IMR-90 (cell line): ENCODE measurements around the gene GPHB5. TPM values are rescaled to one million over a fixed set of nuclear protein-coding genes. Genes with fewer than 3 reads are reported as not detected.

Source experiments
- ATAC-seq: fragments of 200-7000 bp; cut with Tn5 transposase; 2 replicates; pipeline ENCODE4 v1.9.1; 2020; ENCODE audit warnings: low read depth, mild to moderate bottlenecking, moderate library complexity
- BruUV-seq: library from RNA; stranded (reverse); fragments of 400-500 nt; replicated peaks from 2 replicates; lab custom pipeline; 2021; lab: Mats Ljungman, UMichigan
- CTCF ChIA-PET: fragments of 300-600 bp; formaldehyde crosslinking; extraction: SDS; loops from one replicate; lab custom pipeline; 2021; ENCODE audit warnings: antibody characterized with exemption; lab: Yijun Ruan, JAX
- POLR2A ChIA-PET: fragments of 300-600 bp; sonication (Branson Sonifier 250); formaldehyde crosslinking; loops from one replicate; lab custom pipeline; 2022; ENCODE audit warnings: antibody characterized with exemption; ENCODE audit not compliant: unreplicated experiment; lab: Charles Lee
- DNase-seq: peaks from one replicate; pipeline ENCODE4 v3.0.0; 2013
- H2AFZ ChIP-seq: replicated peaks from 2 replicates; pipeline ENCODE3; 2013; ENCODE audit warnings: low read length, mild to moderate bottlenecking; ENCODE audit not compliant: poor library complexity
- H2AK5ac ChIP-seq: 2 replicates; pipeline ENCODE4 v1.6.1; 2013; ENCODE audit warnings: low read depth, low read length, inconsistent platforms
- H2AK9ac ChIP-seq: replicated peaks from 2 replicates; pipeline ENCODE3; 2013; ENCODE audit warnings: mild to moderate bottlenecking, low read depth, low read length, moderate library complexity; ENCODE audit not compliant: poor library complexity
- H2BK120ac ChIP-seq: 2 replicates; pipeline ENCODE4 v1.6.1; 2013; ENCODE audit warnings: low read depth, low read length, inconsistent platforms
- H2BK15ac ChIP-seq: 3 replicates; pipeline ENCODE4 v1.6.1; 2013; ENCODE audit warnings: low read depth, low read length, inconsistent platforms
- H2BK20ac ChIP-seq: 2 replicates; pipeline ENCODE4 v1.6.1; 2013; ENCODE audit warnings: low read depth, mild to moderate bottlenecking, inconsistent platforms, low read length, moderate library complexity
- H2BK5ac ChIP-seq: 2 replicates; pipeline ENCODE4 v1.6.1; 2013; ENCODE audit warnings: mild to moderate bottlenecking, low read depth, low read length, inconsistent platforms; ENCODE audit not compliant: poor library complexity, severe bottlenecking
- H3K14ac ChIP-seq: replicated peaks from 2 replicates; pipeline ENCODE4 v1.6.1; 2013; ENCODE audit warnings: low read depth, low read length, inconsistent platforms
- H3K18ac ChIP-seq: 2 replicates; pipeline ENCODE4 v1.6.1; 2013; ENCODE audit warnings: low read depth, low read length, control low read depth
- H3K23ac ChIP-seq: 2 replicates; pipeline ENCODE4 v1.6.1; 2013; ENCODE audit warnings: low read depth, low read length, inconsistent platforms
- H3K27ac ChIP-seq: 2 replicates; pipeline ENCODE4 v1.5.1; 2013; ENCODE audit warnings: mild to moderate bottlenecking, control low read depth, low read length; ENCODE audit not compliant: insufficient read depth
- H3K27me3 ChIP-seq: 2 replicates; pipeline ENCODE4 v1.6.1; 2013; ENCODE audit warnings: low read length; ENCODE audit not compliant: control insufficient read depth, insufficient read depth
- H3K36me3 ChIP-seq: 2 replicates; pipeline ENCODE4 v1.6.1; 2013; ENCODE audit warnings: low read length, mixed read lengths; ENCODE audit not compliant: control insufficient read depth, insufficient read depth
- H3K4ac ChIP-seq: 2 replicates; pipeline ENCODE4 v1.6.1; 2013; ENCODE audit warnings: low read depth, low read length, inconsistent platforms
- H3K4me1 ChIP-seq: 2 replicates; pipeline ENCODE4 v1.6.1; 2013; ENCODE audit warnings: low read length, mixed read lengths; ENCODE audit not compliant: control insufficient read depth, insufficient read depth
- H3K4me2 ChIP-seq: 2 replicates; pipeline ENCODE4 v1.6.1; 2013; ENCODE audit warnings: low read depth, mild to moderate bottlenecking, control low read depth, low read length, moderate library complexity
- H3K4me3 ChIP-seq: 2 replicates; pipeline ENCODE4 v1.5.1; 2013; ENCODE audit warnings: low read depth, mild to moderate bottlenecking, control low read depth, low read length, moderate library complexity; ENCODE audit not compliant: insufficient read depth
- H3K56ac ChIP-seq: 2 replicates; pipeline ENCODE4 v1.6.1; 2013; ENCODE audit warnings: low read length, inconsistent platforms; ENCODE audit not compliant: insufficient read depth; ENCODE audit errors: extremely low read depth
- H3K79me1 ChIP-seq, 2 experiments: 2 replicates each; pipeline ENCODE4 v1.6.1; 2013; ENCODE audit warnings: low read length in 2 of 2, inconsistent platforms in 1 of 2, low read depth in 1 of 2
- H3K9ac ChIP-seq: 2 replicates; pipeline ENCODE4 v1.6.1; 2013; ENCODE audit warnings: low read depth, low read length, control low read depth
- H3K9me1 ChIP-seq: 2 replicates; pipeline ENCODE4 v1.6.1; 2013; ENCODE audit warnings: low read length, inconsistent platforms; ENCODE audit not compliant: insufficient read depth
- H3K9me3 ChIP-seq: 2 replicates; pipeline ENCODE4 v1.6.1; 2013; ENCODE audit warnings: low read length; ENCODE audit not compliant: control insufficient read depth, insufficient read depth
- H4K20me1 ChIP-seq: 2 replicates; pipeline ENCODE4 v1.6.1; 2013; ENCODE audit warnings: low read length, inconsistent platforms; ENCODE audit not compliant: insufficient read depth
- H4K5ac ChIP-seq: 2 replicates; pipeline ENCODE4 v1.6.1; 2013; ENCODE audit warnings: mild to moderate bottlenecking, low read depth, low read length, control low read depth
- H4K8ac ChIP-seq, 2 experiments: 2 replicates each; pipeline ENCODE4 v1.6.1; 2013; ENCODE audit warnings: low read depth in 2 of 2, low read length in 2 of 2, control low read depth in 1 of 2, inconsistent platforms in 1 of 2
- H4K91ac ChIP-seq: 2 replicates; pipeline ENCODE4 v1.6.1; 2013; ENCODE audit warnings: low read depth, low read length, inconsistent platforms; ENCODE audit not compliant: insufficient read depth
- BHLHE40 ChIP-seq: fragments of 150-350 bp; IDR thresholded peaks from 2 replicates; pipeline ENCODE4 v1.6.1; 2016; ENCODE audit warnings: mild to moderate bottlenecking, low read depth, low read length
- CHD1 ChIP-seq: IDR thresholded peaks from 2 replicates; pipeline ENCODE4 v1.6.1; 2012; ENCODE audit warnings: low read depth, low read length, improper control_type of control experiment
- FOS ChIP-seq: fragments of 150-350 bp; IDR thresholded peaks from 2 replicates; pipeline ENCODE4 v1.6.1; 2016; ENCODE audit warnings: low read depth, low read length
- MAFK ChIP-seq: IDR thresholded peaks from 2 replicates; pipeline ENCODE4 v1.6.1; 2012; ENCODE audit warnings: low read depth, low read length, improper control_type of control experiment
- MXI1 ChIP-seq: IDR thresholded peaks from 2 replicates; pipeline ENCODE4 v1.6.1; 2012; ENCODE audit warnings: low read depth, mild to moderate bottlenecking, low read length, moderate library complexity, borderline replicate concordance
- NFE2L2 ChIP-seq: fragments of 150-350 bp; IDR thresholded peaks from 2 replicates; pipeline ENCODE4 v1.6.1; 2016; ENCODE audit warnings: low read depth, mild to moderate bottlenecking, low read length
- POLR2A ChIP-seq: IDR thresholded peaks from 2 replicates; pipeline ENCODE4 v1.6.1; 2012; ENCODE audit warnings: mild to moderate bottlenecking, low read depth, low read length
- RAD21 ChIP-seq: IDR thresholded peaks from 2 replicates; pipeline ENCODE4 v1.6.1; 2012; ENCODE audit warnings: low read length, improper control_type of control experiment
- RFX5 ChIP-seq: IDR thresholded peaks from 2 replicates; pipeline ENCODE4 v1.8.0; 2012; ENCODE audit warnings: low read depth, mild to moderate bottlenecking, low read length, moderate library complexity
- SMC3 ChIP-seq: fragments of 150-350 bp; IDR thresholded peaks from 2 replicates; pipeline ENCODE4 v1.6.1; 2016; ENCODE audit warnings: low read depth, mild to moderate bottlenecking, antibody characterized with exemption, low read length, moderate library complexity
- WGBS, 2 experiments: methylation state at CpG; one replicate each; pipeline versions ENCODE4 v1.1.5 to v1.1.7; 2013; ENCODE audit warnings: missing lambda C conversion rate in 2 of 2; ENCODE audit not compliant: insufficient read length in 1 of 2; ENCODE audit errors: extremely low coverage in 2 of 2; 5-methylcytosine and 5-hydroxymethylcytosine counted together
- dilution Hi-C: fragments of 300-500 bp; cut with HindIII; formaldehyde crosslinking; loops from one replicate; pipeline ENCODE4 v1.14.3; 2018; ENCODE audit warnings: low sequenced_read_pairs; ENCODE audit not compliant: unreplicated experiment
- in situ Hi-C: fragments of 300-500 bp; cut with MboI; formaldehyde crosslinking; loops from 3 replicates; pipeline ENCODE4 v1.14.3; 2019; ENCODE audit warnings: low sequenced_read_pairs, inconsistent platforms, mixed read lengths
- intact Hi-C: fragments of 100-400 bp; cut with micrococcal nuclease; formaldehyde crosslinking; loops from 2 replicates; pipeline ENCODE4 v1.10.0; 2022
- polyA plus RNA-seq, 3 experiments: library from polyadenylated mRNA; depleted of rRNA; stranded (reverse); fragments of >200 nt; gene quantifications; 2 replicates each; pipeline ENCODE4 v1.2.3, GENCODE V29; 2012; ENCODE audit warnings: low replicate concordance in 1 of 3
- total RNA-seq: library from RNA; depleted of rRNA; stranded (reverse); fragments of >200 nt; gene quantifications from 2 replicates; pipeline ENCODE4 v1.2.3, GENCODE V29; 2012
- TF ChIP-seq, protein P1 (sequence below): fragments of 150-350 bp; IDR thresholded peaks from 2 replicates; pipeline ENCODE4 v1.6.1; 2017; ENCODE audit warnings: mild to moderate bottlenecking, antibody characterized with exemption, low read length, low read depth
- TF ChIP-seq, protein P2 (sequence below): conservative IDR thresholded peaks from 2 replicates; pipeline ENCODE4 v1.5.1; 2012; ENCODE audit warnings: mild to moderate bottlenecking, low read depth, low read length, improper control_type of control experiment

The GPHB5 gene
- total and polyA plus RNA-seq, 2 of the 4 experiments (the other 2 are of a cell fraction) = not detected

DNA sequence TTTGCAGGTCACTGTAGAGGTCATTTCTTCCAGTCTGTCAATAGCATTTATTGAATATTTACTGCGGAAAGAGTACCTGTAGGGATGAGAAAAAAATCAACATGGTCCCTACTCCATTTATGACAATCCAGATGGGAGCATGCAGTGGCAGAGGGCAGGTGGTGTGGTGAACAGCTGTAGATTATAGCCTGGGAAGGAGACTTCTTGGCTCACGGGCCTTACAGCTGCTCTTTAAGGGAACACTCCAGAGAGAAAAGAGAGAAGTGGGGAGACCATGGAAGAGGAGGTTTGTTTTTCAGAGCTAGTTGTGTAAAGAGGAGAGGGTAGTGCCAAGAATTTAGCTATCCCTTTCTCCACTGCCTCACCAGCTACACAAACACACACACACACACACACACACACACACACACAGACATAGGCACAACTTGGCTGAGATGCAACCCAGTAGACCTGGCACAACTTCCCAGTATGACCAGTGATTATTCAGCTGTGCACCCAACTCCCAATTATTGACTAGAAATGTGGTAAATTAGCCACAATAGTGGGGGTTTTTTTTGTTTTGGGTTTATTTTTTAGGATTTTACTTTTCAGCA lies 41.0 kb downstream of the GPHB5 start:
- WGBS, 2 experiments = no CpG with 5 or more reads among the region's 2 CpGs
- H2BK20ac ChIP-seq = no peak overlapping the region
- H2BK15ac ChIP-seq = no peak overlapping the region
- ChIA-PET POLR2A (no interaction called here), CTCF (interaction anchor here (0.7 to 3.3 kb wide), 7 partner anchors 9 to 1116 kb away, joined by 3 to 18 read pairs (median 4); no protein-coding TSS in a partner anchor)
- H3K9me1 ChIP-seq = no peaks in the 10 kb centered on the region
- no peaks in the 10 kb centered on the region for H4K20me1 ChIP-seq
- no peak overlapping the region for H3K14ac ChIP-seq
- H3K9ac ChIP-seq = no peak overlapping the region
- ATAC-seq = no peak
- H3K27ac ChIP-seq = no peak overlapping the region
- no peak overlapping the region for H3K4ac ChIP-seq
- no peak overlapping the region for H2AK9ac ChIP-seq
- no peaks in the 10 kb centered on the region for H3K27me3 ChIP-seq
- no peaks in the 10 kb centered on the region for H3K79me1 ChIP-seq
- H3K56ac ChIP-seq = no peak overlapping the region
- no peak overlapping the region for H4K5ac ChIP-seq
- no TSS peak for BruUV-seq
- H3K9me3 ChIP-seq = no peaks in the 10 kb centered on the region
- no peaks in the 10 kb centered on the region for H3K4me1 ChIP-seq
- H2AFZ ChIP-seq = no peak overlapping the region
- intact Hi-C loops = loop anchor here (2.0 to 10.0 kb wide), 2 partner anchors 237 to 1353 kb away; no protein-coding TSS in a partner anchor
- no peak overlapping the region for H3K4me2 ChIP-seq
- no peak overlapping the region for H3K23ac ChIP-seq
- H3K4me3 ChIP-seq = no peak overlapping the region
- no peak overlapping the region for H2AK5ac ChIP-seq
- H4K8ac ChIP-seq = no peak overlapping the region
- in situ Hi-C loops = loop anchor here (5.0 kb wide), 1 partner anchor 1110 kb away; no protein-coding TSS in a partner anchor
- dilution Hi-C loops = no loop called here
- H3K36me3 ChIP-seq = no peaks in the 10 kb centered on the region
- H3K18ac ChIP-seq = no peak overlapping the region
- DNase-seq = no peak
- TF ChIP-seq RAD21 (no peak), NFE2L2 (no peak), BHLHE40 (no peak), RFX5 (no peak), MXI1 (no peak), SMC3 (no peak), CHD1 (no peak), MAFK (no peak), FOS (no peak), POLR2A (no peak)
- TF ChIP-seq, protein P1, sequence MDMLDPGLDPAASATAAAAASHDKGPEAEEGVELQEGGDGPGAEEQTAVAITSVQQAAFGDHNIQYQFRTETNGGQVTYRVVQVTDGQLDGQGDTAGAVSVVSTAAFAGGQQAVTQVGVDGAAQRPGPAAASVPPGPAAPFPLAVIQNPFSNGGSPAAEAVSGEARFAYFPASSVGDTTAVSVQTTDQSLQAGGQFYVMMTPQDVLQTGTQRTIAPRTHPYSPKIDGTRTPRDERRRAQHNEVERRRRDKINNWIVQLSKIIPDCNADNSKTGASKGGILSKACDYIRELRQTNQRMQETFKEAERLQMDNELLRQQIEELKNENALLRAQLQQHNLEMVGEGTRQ = no peak
- TF ChIP-seq, protein P2, sequence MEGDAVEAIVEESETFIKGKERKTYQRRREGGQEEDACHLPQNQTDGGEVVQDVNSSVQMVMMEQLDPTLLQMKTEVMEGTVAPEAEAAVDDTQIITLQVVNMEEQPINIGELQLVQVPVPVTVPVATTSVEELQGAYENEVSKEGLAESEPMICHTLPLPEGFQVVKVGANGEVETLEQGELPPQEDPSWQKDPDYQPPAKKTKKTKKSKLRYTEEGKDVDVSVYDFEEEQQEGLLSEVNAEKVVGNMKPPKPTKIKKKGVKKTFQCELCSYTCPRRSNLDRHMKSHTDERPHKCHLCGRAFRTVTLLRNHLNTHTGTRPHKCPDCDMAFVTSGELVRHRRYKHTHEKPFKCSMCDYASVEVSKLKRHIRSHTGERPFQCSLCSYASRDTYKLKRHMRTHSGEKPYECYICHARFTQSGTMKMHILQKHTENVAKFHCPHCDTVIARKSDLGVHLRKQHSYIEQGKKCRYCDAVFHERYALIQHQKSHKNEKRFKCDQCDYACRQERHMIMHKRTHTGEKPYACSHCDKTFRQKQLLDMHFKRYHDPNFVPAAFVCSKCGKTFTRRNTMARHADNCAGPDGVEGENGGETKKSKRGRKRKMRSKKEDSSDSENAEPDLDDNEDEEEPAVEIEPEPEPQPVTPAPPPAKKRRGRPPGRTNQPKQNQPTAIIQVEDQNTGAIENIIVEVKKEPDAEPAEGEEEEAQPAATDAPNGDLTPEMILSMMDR = no peak
- H2BK5ac ChIP-seq = no peak overlapping the region
- H4K91ac ChIP-seq = no peak overlapping the region
- no peak overlapping the region for H2BK120ac ChIP-seq
